H9 (cell line): ENCODE results near the gene KCNQ2. TPM values are rescaled to one million over a fixed set of nuclear protein-coding genes. Genes with fewer than 3 reads are reported as not detected.

Source experiments
- DNase-seq: peaks from one replicate; pipeline ENCODE4 v3.0.0-alpha.2; 2017
- H2AFZ ChIP-seq: one replicate; pipeline ENCODE4 v1.6.1; 2013; ENCODE audit warnings: mild to moderate bottlenecking, low read length, control low read depth, moderate library complexity
- H2AK5ac ChIP-seq: 2 replicates; pipeline ENCODE4 v1.6.1; 2013; ENCODE audit warnings: low read length, control low read depth, mixed read lengths; ENCODE audit not compliant: insufficient read length
- H2BK120ac ChIP-seq: one replicate; pipeline ENCODE4 v1.6.1; 2013; ENCODE audit warnings: low read depth, mild to moderate bottlenecking, low read length, control low read depth, inconsistent platforms; ENCODE audit not compliant: poor library complexity, severe bottlenecking
- H2BK12ac ChIP-seq: 2 replicates; pipeline ENCODE4 v1.6.1; 2013; ENCODE audit warnings: low read length, control low read depth, mixed read lengths, low read depth; ENCODE audit not compliant: insufficient read length
- H2BK15ac ChIP-seq: 2 replicates; pipeline ENCODE4 v1.6.1; 2013; ENCODE audit warnings: low read depth, low read length, control low read depth
- H2BK20ac ChIP-seq: one replicate; pipeline ENCODE4 v1.6.1; 2013; ENCODE audit warnings: low read depth, mild to moderate bottlenecking, low read length, control low read depth, inconsistent platforms; ENCODE audit not compliant: poor library complexity, severe bottlenecking
- H2BK5ac ChIP-seq: 2 replicates; pipeline ENCODE4 v1.6.1; 2013; ENCODE audit warnings: low read length, control low read depth, mixed read lengths; ENCODE audit not compliant: insufficient read length
- H3K14ac ChIP-seq: 2 replicates; pipeline ENCODE4 v1.6.1; 2013; ENCODE audit warnings: low read length, control low read depth; ENCODE audit not compliant: insufficient read depth
- H3K18ac ChIP-seq: 2 replicates; pipeline ENCODE4 v1.6.1; 2013; ENCODE audit warnings: low read depth, mild to moderate bottlenecking, mixed read lengths, low read length, control low read depth; ENCODE audit not compliant: insufficient read length
- H3K23ac ChIP-seq: 2 replicates; pipeline ENCODE4 v1.6.1; 2013; ENCODE audit warnings: low read length, control low read depth, mixed read lengths, low read depth; ENCODE audit not compliant: insufficient read length
- H3K23me2 ChIP-seq: 2 replicates; pipeline ENCODE4 v1.6.1; 2013; ENCODE audit warnings: low read depth, mild to moderate bottlenecking, mixed read lengths, low read length, control low read depth; ENCODE audit not compliant: insufficient read length, poor library complexity, severe bottlenecking
- H3K27ac ChIP-seq: 2 replicates; pipeline ENCODE4 v1.5.1; 2013; ENCODE audit warnings: low read length, control low read depth, mixed read lengths, low read depth; ENCODE audit not compliant: insufficient read length
- H3K27me3 ChIP-seq: 2 replicates; pipeline ENCODE4 v1.6.1; 2013; ENCODE audit warnings: low read length, control low read depth, inconsistent platforms; ENCODE audit not compliant: insufficient read depth
- H3K4ac ChIP-seq: 2 replicates; pipeline ENCODE4 v1.6.1; 2013; ENCODE audit warnings: low read depth, mild to moderate bottlenecking, control low read depth, inconsistent platforms, low read length, moderate library complexity
- H3K4me1 ChIP-seq: 2 replicates; pipeline ENCODE4 v1.6.1; 2013; ENCODE audit warnings: low read length, control low read depth, inconsistent platforms; ENCODE audit not compliant: insufficient read depth
- H3K4me2 ChIP-seq: 2 replicates; pipeline ENCODE4 v1.6.1; 2013; ENCODE audit warnings: low read length, control low read depth, mixed read lengths; ENCODE audit not compliant: insufficient read length, insufficient read depth
- H3K56ac ChIP-seq: 2 replicates; pipeline ENCODE4 v1.6.1; 2013; ENCODE audit warnings: low read depth, mild to moderate bottlenecking, mixed read lengths, low read length, control low read depth; ENCODE audit not compliant: insufficient read length
- H3K79me1 ChIP-seq: 2 replicates; pipeline ENCODE4 v1.6.1; 2013; ENCODE audit warnings: low read depth, mild to moderate bottlenecking, moderate library complexity, low read length, control low read depth, inconsistent platforms; ENCODE audit not compliant: insufficient read depth, poor library complexity, severe bottlenecking
- H3K79me2 ChIP-seq: 2 replicates; pipeline ENCODE4 v1.6.1; 2013; ENCODE audit warnings: low read length, control low read depth, inconsistent platforms; ENCODE audit not compliant: insufficient read depth
- H3K9ac ChIP-seq: 2 replicates; pipeline ENCODE4 v1.6.1; 2013; ENCODE audit warnings: low read length, control low read depth, mixed read lengths; ENCODE audit not compliant: insufficient read length; ENCODE audit errors: extremely low read depth
- H3K9me3 ChIP-seq: one replicate; pipeline ENCODE4 v1.6.1; 2013; ENCODE audit warnings: low read depth, low read length, inconsistent platforms; ENCODE audit not compliant: control insufficient read depth
- H3T11ph ChIP-seq: one replicate; pipeline ENCODE4 v1.6.1; 2013; ENCODE audit warnings: mild to moderate bottlenecking, low read length, control low read depth, inconsistent platforms
- H4K20me1 ChIP-seq: one replicate; pipeline ENCODE4 v1.6.1; 2013; ENCODE audit not compliant: control insufficient read depth, insufficient read length, insufficient read depth
- H4K5ac ChIP-seq: 2 replicates; pipeline ENCODE4 v1.6.1; 2013; ENCODE audit warnings: low read depth, mild to moderate bottlenecking, mixed read lengths, low read length, control low read depth; ENCODE audit not compliant: insufficient read length
- H4K8ac ChIP-seq: replicated peaks from 2 replicates; pipeline ENCODE4 v1.6.1; 2013; ENCODE audit warnings: low read length, control low read depth, mixed read lengths, low read depth; ENCODE audit not compliant: insufficient read length
- H4K91ac ChIP-seq: 2 replicates; pipeline ENCODE4 v1.6.1; 2013; ENCODE audit warnings: low read depth, mild to moderate bottlenecking, moderate library complexity, mixed read lengths, low read length, control low read depth; ENCODE audit not compliant: insufficient read length
- H3K27ac Mint-ChIP-seq, 3 experiments: 2 replicates in 2 of 3; 3 replicates in 1 of 3; pipeline ENCODE4 v1.8.0; 2020 to 2021; ENCODE audit warnings: mixed read lengths in 3 of 3, mild to moderate bottlenecking in 1 of 3, moderate library complexity in 1 of 3
- H3K27me3 Mint-ChIP-seq: 2 replicates; pipeline ENCODE4 v1.8.0; 2021; ENCODE audit warnings: low read depth, mild to moderate bottlenecking, moderate library complexity, mixed read lengths
- H3K36me3 Mint-ChIP-seq, 3 experiments: 2 replicates in 2 of 3; 3 replicates in 1 of 3; pipeline ENCODE4 v1.8.0; 2020 to 2021; ENCODE audit warnings: low read depth in 3 of 3, mixed read lengths in 3 of 3; ENCODE audit not compliant: insufficient read depth in 1 of 3
- H3K4me1 Mint-ChIP-seq, 2 experiments: 2 replicates each; pipeline ENCODE4 v1.8.0; 2020; ENCODE audit warnings: mixed read lengths in 2 of 2
- H3K4me3 Mint-ChIP-seq, 2 experiments: 2 replicates in 1 of 2; 3 replicates in 1 of 2; pipeline ENCODE4 v1.8.0; 2020 to 2021; ENCODE audit warnings: mild to moderate bottlenecking in 2 of 2, mixed read lengths in 2 of 2, moderate library complexity in 1 of 2
- H3K9me3 Mint-ChIP-seq, 2 experiments: 2 replicates in 1 of 2; 3 replicates in 1 of 2; pipeline ENCODE4 v1.8.0; 2020; ENCODE audit warnings: mild to moderate bottlenecking in 2 of 2, mixed read lengths in 2 of 2, moderate library complexity in 1 of 2
- WGBS: extraction: QIAGEN DNeasy Blood & Tissue Kit; methylation state at CpG from one replicate; pipeline ENCODE4 v1.1.7; 2013; ENCODE audit warnings: missing lambda C conversion rate, low lambda C conversion rate, mixed read lengths; ENCODE audit not compliant: insufficient read length; ENCODE audit errors: extremely low coverage; 5-methylcytosine and 5-hydroxymethylcytosine counted together
- total RNA-seq: library from RNA; stranded (reverse); gene quantifications from 2 replicates; pipeline ENCODE4 v1.2.1, GENCODE V29; 2021
- TF ChIP-seq, protein P1 (sequence below): fragments of 200-600 bp; sonication (generic); conservative IDR thresholded peaks from 3 replicates; pipeline ENCODE4 v1.8.0; 2021; ENCODE audit warnings: antibody characterized with exemption, mild to moderate bottlenecking

Gene KCNQ2
- total RNA-seq, 1 experiment from 2014 or later: 69.2 TPM

DNA sequence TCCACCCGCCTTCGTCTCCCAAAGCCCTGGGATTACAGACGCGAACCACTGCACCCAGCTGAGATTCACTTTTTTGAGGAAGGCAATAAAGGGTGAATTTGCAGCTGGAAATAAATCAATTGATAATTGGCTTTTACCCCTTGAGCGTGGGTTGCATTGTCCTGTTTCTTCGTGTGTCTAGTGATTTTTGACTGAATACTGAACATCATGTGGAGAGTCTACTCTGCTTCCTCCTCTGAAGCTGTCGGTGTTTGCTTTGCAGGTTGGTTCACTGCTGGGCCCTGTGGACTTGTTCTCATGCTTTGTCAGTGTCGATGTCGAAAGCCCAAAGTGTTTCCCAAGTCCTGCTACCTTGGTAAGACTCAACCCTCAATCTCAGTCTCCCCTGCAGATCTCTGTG is 32.2 kb upstream of the KCNQ2 start:
- no peak overlapping the region for H3K27ac Mint-ChIP-seq
- Histone ChIP-seq H3K4me2 (no peak overlapping the region), H3K79me2 (no peaks in the 10 kb centered on the region), H3K27ac (no peak overlapping the region), H3K18ac (no peak overlapping the region), H3K4ac (no peak overlapping the region), H4K8ac (no peak overlapping the region), H2AFZ (no peak overlapping the region), H3K9ac (no peak overlapping the region), H4K20me1 (peaks cover 2% of the 10 kb centered on the region), H2AK5ac (no peak overlapping the region), H4K5ac (no peak overlapping the region), H3K23me2 (no peaks in the 10 kb centered on the region), H2BK5ac (no peak overlapping the region), H3T11ph (no peak overlapping the region), H3K14ac (no peak overlapping the region), H3K9me3 (no peaks in the 10 kb centered on the region), H2BK120ac (no peak overlapping the region), H2BK15ac (no peak overlapping the region), H3K27me3 (no peaks in the 10 kb centered on the region; the same call in 1 of the 2 replicates), H4K91ac (no peak overlapping the region), H3K56ac (no peak overlapping the region), H3K79me1 (no peaks in the 10 kb centered on the region), H3K23ac (no peak overlapping the region), H2BK20ac (no peak overlapping the region), H2BK12ac (no peak overlapping the region), H3K4me1 (no peaks in the 10 kb centered on the region)
- WGBS: no CpG with 5 or more reads among the region's 9 CpGs
- DNase-seq: no peak
- H3K4me3 Mint-ChIP-seq: no peak overlapping the region
- H3K9me3 Mint-ChIP-seq: peaks cover 11 to 29% of the 10 kb centered on the region in 2 experiments; a peak in 4 of 5 replicates
- H3K4me1 Mint-ChIP-seq: no peaks in the 10 kb centered on the region
- TF ChIP-seq, protein P1, sequence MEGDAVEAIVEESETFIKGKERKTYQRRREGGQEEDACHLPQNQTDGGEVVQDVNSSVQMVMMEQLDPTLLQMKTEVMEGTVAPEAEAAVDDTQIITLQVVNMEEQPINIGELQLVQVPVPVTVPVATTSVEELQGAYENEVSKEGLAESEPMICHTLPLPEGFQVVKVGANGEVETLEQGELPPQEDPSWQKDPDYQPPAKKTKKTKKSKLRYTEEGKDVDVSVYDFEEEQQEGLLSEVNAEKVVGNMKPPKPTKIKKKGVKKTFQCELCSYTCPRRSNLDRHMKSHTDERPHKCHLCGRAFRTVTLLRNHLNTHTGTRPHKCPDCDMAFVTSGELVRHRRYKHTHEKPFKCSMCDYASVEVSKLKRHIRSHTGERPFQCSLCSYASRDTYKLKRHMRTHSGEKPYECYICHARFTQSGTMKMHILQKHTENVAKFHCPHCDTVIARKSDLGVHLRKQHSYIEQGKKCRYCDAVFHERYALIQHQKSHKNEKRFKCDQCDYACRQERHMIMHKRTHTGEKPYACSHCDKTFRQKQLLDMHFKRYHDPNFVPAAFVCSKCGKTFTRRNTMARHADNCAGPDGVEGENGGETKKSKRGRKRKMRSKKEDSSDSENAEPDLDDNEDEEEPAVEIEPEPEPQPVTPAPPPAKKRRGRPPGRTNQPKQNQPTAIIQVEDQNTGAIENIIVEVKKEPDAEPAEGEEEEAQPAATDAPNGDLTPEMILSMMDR: no peak
- H3K36me3 Mint-ChIP-seq: peaks cover 0 to 24% (median 0%) of the 10 kb centered on the region in 3 experiments; a peak in 3 of 7 replicates
- peaks cover 61% of the 10 kb centered on the region for H3K27me3 Mint-ChIP-seq
